ENCODE data around the gene CRTC1.
"Not testable (repeated sequence)": the region's sequence is repeated elsewhere in the genome, so short reads cannot be mapped to it uniquely, and the experiment has no call there.

The CRTC1 gene

DNA sequence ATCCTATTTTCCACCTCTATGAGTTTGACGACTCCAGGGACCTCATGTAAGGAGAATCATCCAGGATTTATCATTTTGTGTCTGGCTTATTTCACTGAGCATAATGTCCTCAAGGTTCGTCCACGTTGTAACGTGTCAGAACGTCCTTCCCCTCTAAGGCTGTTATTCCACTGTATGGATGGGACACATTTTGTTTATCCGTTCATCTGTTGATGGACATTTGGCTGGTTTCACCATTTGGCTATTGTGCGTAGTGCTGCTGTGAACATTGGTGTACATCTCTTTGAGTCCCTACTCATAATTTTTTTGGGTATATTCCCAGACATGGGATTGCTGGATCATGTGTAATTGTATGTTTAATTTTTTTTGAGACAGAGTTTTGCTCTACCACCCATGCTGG, 21.5 kb downstream of the CRTC1 start:
- no peak for DNase-seq

DNA sequence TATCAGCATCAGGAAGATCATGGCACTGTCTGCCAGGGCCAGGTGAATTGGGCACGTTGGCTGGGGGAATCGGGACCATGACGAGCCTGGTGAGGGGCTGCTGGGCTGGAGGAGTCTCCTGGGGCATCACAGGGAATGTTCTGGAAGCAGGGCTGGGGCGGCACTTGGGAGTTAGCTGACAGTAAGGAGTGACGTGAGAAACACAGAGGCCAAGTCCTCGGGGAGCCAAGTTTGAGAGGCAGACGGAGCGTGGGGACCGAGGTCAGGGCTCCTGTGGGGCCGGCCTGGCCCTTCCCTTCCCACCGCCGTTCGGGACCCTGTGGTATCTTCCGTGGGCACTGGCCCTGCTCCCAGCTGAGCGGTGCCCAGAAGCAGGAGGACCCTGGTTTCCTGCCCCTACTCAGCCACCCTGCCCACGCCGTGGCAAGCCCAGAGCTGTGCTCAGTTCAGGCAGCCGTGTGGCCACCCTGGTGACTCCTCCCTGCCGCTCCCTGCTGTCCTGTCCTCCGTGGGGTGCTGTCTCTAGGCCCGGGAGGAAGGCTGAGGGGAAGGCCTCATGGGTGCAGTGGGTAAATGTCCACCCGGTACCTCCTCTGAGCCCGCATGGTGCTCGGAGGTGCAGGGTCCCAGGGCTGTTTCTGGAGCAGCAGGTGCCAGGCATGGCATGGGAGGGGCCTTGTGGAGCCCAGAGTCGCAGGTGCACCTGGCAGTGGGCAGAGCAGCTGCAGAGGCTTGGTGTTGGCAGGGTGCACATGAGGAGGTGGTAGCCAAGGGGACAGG, 25.2 kb downstream of the CRTC1 start:
- DNase-seq, result no peak

DNA sequence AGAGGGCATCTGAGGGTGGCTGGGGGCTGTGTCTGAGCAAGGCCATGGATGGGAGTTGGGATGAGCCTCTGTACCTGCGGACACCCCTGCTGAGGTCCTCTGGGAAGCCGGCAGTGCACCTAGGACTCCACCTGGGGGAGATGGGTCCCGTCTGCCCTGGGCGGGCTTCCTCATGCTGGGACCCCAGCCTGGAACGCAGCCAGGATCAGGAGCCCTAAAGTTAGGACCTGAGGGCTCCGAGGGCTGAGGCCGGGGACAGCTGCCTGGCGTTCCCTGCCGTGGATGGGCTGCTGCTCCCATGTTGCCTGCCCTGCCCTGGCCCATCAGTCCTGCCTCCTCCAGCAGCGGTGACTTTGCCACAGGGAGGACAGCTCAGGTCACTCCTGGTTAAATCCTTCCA, 26.1 kb downstream of the CRTC1 start:
- DNase-seq, result no peak

DNA sequence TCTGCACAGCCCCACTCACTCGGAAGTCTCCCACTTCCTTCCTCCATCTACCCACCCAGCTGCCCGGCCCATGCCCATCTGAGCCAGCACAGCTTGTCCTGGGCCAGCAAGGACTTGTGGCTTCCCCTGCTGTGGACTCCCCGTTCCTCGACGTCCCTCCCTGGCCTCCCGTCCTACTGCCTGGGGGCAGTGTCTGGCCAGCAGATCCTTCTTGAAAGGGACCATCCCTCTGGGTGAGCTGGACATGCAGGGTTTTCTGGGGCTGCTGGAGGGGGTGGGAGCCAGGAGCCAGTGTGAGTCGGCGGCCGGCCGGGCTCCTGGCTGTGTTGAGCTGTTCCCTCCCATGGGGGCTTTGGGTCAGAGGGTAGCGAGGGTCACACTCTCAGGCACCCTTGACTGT, 26.7 kb downstream of the CRTC1 start:
- no peak for DNase-seq

DNA sequence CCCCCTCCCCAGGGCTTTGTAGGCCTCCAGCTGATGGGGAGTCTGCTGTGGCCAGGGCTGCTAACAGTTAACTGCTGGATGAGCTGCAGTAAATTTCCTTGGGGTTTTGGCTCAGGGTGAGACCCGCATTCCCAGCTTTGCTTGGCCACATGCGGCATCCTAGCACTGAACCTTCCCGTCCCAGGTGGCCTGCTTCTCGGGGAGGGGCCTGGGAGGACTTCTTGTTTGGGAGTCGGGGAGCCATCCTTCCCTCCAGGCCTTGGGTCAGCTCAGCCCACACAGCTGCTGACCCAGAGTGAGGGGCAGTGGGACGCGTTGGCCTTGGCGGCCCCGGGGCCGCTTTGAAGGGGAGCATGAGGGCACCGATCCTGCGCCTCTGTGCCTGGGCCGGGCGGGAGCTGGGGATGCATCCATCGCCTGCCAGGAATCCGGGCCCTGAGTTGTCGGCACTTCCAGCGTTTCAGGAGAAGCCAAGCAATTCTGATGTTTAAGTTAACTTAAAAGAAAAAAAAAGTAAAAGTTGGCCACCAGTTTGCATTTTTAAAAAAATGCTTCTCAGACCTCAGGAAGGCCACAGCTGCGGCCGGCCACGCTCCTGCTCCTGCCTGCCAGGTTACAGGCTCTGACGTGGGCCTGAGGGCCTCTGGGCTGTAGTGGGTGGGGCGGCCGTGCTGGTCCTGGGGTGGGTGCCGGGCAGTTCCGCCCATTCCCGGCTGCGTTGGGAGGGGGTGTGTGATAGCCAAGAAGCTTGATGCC, 27.7 kb downstream of the CRTC1 start:
- no peak for DNase-seq

DNA sequence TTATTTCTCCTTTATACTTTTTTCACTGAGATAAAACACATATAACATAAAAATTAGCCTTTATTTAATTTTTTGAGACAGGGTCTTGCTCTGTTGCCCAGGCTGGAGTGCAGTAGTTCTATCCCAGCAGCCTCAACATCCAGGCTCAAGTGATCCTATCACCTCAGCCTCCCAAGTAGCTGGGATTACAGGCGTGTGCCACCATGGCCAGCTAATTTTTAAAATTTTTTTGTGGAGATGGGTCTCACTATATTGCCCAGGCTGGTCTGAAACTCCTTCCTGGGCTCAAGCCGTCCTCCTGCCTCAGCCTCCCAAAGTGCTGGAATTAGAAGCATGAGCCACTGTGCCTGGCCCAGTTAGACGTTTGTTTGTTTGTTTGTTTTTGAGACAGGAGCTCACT, 28.4 kb downstream of the CRTC1 start:
- no peak for DNase-seq

DNA sequence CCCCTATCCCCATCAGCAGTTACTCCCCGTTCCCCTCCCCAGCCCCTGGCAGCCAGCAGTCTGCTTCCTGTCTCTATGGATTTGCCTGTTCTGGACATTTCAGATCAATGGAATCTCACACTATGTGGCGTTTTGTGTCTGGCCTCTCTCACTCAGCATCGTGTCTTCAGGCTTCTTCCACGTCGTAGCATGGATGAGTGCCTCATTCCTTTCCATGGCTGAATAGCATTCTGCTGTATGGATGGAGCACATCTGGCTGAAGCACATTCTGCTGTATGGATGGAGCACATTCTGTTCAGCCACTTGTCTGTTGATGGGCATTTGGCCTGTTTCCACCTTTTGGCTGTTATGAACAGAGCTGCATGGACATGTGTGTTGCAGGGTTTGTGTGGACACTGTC, 29.5 kb downstream of the CRTC1 start:
- DNase-seq, result no peak

DNA sequence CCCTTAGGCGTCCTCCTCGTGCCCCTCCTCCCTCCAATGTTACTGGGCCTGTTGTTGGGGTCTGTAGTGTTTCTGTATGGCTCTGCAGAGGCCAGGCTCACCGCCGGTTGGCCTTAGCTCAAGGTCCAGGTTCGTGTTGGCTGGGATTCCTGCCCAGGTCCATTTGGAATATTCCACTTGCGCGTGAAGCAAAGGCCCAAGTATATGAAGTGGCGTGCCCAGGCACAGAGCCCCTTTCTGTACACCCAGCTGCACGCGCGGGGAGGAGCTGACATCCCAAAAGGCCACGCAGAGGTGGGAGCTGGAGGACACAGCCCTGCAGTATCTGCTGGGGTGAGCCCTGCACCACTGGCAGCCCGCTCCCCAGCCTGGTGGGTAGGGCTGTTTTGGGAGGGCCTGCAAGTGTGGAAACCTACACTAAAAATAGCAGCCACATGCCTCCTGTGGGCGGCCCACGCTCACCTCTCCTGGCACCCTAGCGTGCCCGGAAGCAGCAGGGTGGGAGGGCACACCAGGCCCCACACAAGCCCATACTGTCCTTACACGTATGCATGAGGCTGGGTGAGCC, 30.2 kb downstream of the CRTC1 start:
- no peak for DNase-seq

DNA sequence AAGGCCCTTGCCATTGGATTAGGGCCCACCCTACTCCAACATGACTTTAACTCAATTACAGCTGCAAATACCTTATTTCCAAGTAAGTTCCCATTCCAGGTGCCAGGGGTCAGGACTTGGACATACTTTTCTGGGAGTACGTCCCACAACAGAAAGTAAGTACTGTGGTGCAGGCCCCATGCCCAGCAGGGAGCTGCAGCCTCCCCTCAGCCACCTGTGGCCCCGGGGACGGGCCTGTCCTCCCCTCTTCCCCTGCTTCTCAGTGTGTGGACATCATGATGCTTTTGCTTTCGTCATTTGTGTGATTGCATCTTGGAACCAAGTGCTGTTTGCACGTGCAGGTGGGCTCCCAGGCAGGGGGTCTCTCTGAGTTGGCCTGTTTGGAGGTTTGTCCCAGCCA, 31.9 kb downstream of the CRTC1 start:
- no peak for DNase-seq

DNA sequence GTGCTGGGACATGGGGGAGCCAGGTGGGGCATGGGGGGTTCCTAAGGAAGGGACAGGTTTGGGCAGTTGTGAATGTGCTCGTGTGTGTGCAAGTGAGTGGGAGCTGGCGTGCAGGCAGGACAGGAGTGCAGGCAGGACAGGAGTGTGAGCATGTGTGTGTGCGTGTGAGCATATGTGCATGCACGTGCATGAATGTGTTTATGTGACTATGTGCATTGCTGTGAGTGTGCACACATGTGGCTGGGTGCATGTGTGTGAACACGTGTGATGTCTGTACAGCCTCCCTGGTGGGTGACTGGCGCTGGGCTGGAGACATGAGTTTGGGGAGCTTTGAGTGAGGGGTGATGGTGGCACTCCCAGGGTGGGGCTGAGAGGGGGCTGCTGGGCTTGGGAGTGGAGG, 33.4 kb downstream of the CRTC1 start:
- DNase-seq, result no peak

DNA sequence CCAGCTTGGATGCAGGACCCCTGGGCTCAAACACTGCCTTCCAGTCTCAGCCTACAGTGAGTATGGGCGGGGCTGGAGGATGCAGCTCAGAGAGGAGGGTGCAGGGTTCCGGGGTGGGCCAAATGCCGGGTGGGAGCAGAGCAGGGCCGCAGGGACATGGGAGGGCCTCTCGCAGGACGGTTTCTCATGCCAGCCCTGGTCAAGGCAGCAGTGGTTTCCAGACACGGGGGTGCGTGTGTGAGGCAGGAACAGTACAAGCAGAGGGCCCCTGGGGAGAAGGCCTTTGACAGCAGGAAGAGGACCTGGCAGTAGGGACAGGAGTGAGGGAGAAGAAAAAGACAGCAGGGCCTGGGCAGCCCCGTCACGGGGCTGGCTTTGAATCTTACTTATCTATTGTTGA, 34.1 kb downstream of the CRTC1 start:
- DNase-seq, result no peak

DNA sequence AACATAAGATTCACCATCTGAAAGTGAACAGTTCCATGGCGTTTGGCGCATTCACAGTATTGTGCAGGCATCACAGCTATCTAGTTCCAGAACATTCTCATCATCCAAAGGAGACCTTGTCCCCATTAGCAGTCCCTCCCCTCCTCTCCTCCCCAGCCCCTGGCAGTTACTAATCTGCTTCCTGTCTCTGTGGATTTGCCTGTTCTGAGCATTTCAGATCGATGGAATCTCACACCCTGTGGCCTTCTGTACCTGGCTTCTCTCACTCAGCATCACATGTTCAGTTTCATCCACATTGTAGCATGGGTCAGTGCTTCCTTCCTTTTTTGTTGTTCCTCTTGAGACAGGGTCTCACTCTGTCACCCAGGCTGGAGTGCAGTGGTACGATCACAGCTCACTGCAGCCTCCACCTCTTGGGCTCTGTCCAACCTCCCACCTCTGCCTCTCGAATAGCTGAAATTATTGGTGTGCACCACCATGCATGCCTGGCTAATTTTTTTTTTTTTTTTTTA, 34.6 kb downstream of the CRTC1 start:
- DNase-seq, result no peak

DNA sequence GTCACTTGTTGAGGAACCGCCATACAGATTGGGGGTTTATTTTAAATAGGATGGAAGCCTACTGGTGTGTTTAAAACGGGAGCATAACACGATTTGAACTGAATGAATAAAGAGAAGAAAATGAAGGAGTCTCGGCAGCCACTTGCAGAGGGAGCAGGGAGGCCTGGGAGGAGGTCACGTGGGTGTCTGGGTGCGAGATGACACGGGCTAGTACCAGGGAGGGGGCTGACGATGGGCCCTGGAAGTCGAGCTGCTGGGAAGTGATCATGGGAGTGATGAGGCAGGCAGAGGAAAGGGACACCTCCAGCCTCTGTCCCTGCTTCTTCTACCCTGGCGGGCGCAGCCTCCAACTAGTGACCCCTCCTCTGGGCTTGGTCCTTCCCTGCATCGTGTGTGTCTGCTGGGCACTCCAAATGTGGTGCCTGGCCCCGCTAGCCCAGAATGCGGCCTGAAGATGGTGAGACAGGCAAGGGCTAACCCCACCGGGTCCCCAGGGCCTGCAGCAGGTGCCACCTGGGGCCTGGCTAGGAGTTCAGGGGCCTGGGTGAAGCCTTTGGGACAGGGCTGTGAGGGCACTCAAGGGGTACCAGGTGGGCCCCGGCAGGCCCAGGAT, 35.5 kb downstream of the CRTC1 start:
- no peak for DNase-seq

DNA sequence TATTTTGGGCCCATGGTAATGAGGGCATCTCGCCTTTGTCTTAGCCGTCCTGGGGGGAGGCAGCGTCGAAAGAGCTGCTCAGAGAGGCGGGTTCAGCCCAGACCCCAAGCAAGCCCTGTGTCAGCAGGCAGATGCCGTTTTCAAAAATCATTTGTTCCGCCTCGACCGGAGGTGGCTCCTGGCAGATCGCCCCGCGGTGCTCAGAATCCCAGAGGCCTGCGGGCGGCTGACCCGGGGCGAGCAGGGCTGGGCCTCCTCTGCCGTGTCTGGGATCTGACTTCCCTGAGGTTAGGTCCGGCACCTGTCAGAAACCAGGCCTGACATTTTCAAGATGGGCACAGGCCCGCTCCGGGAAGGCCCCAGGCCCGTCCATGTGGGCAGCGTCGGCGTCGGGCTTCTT, 36.1 kb downstream of the CRTC1 start:
- no peak for DNase-seq

DNA sequence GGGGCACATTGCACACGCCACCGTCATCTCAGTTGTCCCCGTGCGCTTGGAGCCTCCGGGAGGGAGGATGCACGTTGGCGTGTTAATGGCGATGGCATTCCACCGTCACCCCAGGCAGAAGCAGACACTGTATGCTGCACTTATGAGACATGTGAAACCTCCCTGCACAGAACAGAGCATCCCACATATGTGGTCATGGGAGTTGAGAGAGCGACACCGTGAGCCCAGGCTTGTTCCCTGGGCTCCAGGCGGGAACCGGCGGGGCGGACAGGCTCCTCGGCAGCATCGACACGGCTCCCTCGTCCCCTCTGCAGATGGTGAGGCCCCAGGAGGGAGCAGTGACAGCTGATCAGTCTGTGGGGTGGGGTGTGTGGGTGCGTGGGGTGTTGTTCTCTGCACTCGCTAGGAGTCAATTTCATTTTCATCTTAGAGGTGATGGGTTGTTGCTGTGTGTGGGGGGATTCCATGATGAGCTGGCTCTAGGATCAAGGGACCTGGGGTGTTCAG, 40.4 kb downstream of the CRTC1 start:
- DNase-seq, result no peak

DNA sequence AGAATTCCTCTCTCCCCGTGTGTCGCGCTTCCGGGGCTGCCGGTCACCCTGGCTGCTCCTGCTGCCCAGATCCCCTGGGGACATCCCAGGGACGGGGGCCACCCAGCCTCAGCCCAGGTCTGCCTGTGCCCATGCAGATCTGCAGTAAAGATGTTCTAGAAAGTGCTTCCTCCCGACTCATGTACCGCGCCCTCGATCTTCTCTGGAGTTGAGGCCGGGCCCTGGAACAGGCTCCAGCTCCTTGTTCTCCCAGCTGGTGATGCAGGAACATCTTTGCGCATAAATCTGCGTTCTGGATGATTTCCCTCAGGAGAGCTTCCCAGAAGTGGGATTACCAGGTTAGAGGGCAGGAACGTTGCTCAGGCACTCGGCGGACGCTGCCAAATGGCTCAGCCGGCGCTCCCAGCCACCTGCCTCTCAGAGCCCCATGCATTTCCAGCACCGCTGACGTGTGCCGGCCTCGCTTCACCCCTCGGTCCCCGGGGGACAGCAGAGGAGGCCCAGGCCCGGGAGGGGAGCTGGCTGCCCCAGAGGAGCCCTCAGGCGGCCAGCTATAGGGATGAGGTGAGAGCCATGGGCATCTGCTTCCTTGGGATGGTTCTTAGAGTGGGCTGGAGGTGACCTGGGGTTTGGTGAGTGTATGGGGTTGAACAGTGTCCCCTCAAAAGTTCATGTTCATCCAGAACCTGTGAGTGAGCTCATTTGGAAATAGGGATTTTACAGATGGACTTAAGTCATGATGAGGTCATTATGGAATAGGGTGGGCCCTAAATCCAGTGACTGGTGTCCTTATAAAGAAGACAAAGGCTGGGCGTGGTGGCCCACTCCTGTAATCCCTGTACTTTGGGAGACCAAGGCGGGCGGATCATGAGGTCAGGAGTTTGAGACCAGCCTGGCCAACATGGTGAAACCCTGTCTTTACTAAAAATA, 42.6 kb downstream of the CRTC1 start:
- DNase-seq, result no peak

DNA sequence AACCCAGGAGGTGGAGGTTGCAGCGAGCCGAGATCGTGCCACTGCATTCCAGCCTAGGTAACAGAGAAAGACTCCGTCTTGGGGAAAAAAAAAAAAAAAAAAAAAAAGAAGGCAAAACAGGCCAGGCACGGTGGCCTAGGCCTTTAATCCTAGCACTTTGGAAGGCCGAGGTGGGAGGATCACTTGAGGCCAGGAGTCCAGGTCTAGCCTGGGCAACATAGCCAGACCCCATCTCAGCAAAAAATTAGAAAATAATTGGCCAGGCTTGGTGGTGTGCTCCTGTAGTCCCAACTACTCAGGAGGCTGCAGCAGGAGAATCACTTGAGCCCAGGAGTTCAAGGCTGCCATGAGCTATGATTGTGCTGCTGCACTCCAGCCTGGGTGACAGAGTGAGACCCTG, 43.4 kb downstream of the CRTC1 start:
- no peak for DNase-seq

DNA sequence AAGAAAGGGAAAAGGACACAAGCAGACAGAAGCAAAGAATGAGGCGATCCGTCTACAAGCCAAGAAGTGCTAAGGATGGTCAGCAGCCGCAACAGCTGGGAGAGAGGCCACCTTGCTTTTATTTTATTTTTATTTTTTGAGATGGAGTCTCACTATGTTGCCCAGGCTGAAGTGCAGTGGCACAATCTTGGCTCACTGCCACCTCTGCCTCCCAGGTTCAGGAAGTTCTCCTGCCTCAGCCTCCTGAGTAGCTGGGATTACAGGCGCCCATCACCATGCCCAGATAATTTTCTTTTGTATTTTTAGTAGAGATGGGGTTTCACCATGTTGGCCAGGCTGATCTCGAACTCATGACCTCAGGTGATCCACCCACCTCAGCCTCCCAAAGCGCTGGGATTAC, 44.1 kb downstream of the CRTC1 start:
- not testable (repeated sequence) for DNase-seq

DNA sequence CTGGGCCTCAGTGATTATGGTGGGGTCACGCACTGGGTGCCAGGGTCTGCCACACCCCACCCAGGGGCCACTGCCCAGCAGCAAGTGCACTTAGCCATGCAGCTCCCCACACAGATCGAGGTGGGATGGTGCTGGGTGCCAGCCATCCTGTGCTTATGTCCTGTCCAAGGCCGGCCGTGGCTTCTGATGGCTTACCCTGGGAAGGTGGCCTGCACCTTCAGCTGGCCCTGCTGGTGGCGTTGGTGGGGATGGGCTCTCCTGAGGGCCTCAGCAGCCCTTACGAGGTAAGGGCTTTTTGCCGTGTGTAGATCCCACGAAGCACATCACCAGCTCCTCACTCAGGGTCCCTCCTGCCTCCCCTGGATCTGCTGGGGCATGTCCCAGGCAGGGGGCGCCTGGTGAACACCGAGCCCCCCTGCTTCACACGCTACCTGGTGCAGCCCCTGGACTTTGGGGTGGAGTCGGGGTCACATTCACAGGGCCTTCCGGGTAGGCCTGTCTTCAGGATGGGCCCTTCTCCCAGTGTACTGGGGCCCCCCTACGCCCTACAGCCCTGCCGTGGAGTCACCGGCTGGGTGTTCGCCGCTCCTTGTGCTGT, 46.6 kb downstream of the CRTC1 start:
- DNase-seq, result no peak

DNA sequence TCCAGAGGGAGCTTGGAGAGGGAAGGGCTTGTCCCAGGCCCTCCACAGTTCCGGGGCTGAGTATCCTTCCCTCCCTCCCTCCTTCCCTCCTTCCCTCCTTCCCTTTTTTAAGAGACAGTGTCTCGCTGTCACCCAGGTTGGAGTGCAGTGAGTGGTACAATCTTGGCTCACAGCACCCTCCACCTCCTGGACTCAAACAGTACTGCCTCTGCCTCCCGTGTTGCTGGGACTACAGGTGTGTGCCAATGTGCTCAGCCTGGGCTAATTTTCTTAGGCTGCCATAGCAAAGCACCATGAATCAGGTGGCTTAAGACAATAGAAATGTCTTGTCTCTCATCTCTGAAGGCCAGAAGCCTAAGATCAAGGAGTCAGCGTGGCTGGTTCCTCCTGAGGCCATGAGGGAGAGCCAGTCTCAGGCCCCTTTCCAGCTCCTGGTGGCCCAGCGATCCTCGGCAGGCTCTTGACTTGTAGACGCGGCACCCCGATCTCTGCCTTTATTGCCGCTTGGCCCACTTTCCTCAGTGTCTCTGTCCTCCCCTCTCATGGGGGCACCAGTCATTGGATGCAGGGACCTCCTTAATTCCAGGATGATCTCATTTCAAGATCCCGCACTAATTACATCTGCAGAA, 47.5 kb downstream of the CRTC1 start:
- no peak for DNase-seq

DNA sequence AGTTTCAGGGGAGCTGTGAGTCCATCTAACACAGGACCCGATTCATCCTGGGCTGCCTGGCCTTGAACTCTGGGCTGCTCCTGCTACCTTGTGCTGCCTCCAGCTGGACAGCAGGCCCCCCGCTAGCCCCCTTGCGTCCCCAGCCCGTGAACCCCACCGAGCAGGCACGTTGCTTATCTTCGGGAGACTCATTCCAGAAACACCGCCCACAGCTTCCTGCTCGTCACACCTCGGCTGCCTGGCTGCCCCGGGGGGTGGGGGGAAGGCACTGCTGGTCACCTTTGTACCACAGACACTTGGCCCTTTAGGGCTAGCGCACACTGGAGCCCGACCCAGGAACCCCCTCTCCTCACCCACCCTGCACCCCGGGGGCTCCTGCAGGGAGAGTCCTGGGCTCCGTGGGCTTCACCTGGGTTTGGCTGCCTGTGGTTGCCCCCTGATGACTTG, 48.1 kb downstream of the CRTC1 start:
- no peak for DNase-seq
